ENCODE data around the gene CBX1.
A peak's percentile ranks its signal among the peaks of the same experiment; 100 is the strongest.

CBX1 gene

GRCh38 chr17:48025904-48026501 is 75.3 kb downstream of the CBX1 start:
- DNase-seq (ENCODE audit: low spot score): no peak

- DNase-seq (ENCODE audit: low spot score): peak; percentile 90
Observed at GRCh38 chr17:48025040-48025903, 76.0 kb downstream of the CBX1 start.

- DNase-seq (ENCODE audit: low spot score): no peak
Observed at GRCh38 chr17:48024149-48025039, 76.9 kb downstream of the CBX1 start.

GRCh38 chr17:48023400-48024148 is 77.7 kb downstream of the CBX1 start:
- DNase-seq (ENCODE audit: low spot score): peak; percentile 85

- no peak for DNase-seq (ENCODE audit: low spot score)
Observed at GRCh38 chr17:48022901-48023300, 78.4 kb downstream of the CBX1 start.

- no peak for DNase-seq (ENCODE audit: low spot score)
Observed at GRCh38 chr17:48021934-48022333, 79.3 kb downstream of the CBX1 start.
